LNCaP clone FGC (cell line): ENCODE measurements around the gene AXIN2.

Experiments used
- DNase-seq: peaks from one replicate; pipeline ENCODE4 v3.0.0-alpha.2; 2011; ENCODE audit warnings: low read depth
- H3K4me3 ChIP-seq: 2 replicates; pipeline ENCODE4 v1.5.1; 2011; ENCODE audit warnings: mild to moderate bottlenecking, low read depth, low read length, control low read depth
- TF ChIP-seq, protein P1 (sequence below): IDR thresholded peaks from 2 replicates; pipeline ENCODE4 v1.5.1; 2012; ENCODE audit warnings: mild to moderate bottlenecking; ENCODE audit not compliant: control insufficient read depth, insufficient read depth; ENCODE audit errors: extremely low read depth

Gene AXIN2

DNA sequence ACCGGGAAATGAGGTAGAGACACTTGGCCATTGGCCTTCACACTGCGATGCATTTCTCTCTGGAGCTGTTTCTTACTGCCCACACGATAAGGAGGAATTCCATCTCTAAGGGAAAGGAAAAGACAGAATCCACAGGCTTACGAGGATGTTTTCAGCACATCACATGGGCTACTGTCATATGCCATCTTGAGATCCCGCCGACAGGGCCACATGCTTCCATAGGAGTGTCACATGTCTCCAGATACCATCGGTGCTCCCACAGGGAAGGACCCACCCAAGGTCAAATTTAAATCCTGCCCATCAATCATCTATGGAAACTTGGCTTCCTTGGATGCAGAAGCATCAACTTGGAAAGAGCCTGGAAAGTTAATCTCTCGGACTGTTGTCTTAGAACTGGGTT lies 20.0 kb downstream of the AXIN2 start:
- no peak overlapping the region for H3K4me3 ChIP-seq
- DNase-seq: no peak
- TF ChIP-seq, protein P1, sequence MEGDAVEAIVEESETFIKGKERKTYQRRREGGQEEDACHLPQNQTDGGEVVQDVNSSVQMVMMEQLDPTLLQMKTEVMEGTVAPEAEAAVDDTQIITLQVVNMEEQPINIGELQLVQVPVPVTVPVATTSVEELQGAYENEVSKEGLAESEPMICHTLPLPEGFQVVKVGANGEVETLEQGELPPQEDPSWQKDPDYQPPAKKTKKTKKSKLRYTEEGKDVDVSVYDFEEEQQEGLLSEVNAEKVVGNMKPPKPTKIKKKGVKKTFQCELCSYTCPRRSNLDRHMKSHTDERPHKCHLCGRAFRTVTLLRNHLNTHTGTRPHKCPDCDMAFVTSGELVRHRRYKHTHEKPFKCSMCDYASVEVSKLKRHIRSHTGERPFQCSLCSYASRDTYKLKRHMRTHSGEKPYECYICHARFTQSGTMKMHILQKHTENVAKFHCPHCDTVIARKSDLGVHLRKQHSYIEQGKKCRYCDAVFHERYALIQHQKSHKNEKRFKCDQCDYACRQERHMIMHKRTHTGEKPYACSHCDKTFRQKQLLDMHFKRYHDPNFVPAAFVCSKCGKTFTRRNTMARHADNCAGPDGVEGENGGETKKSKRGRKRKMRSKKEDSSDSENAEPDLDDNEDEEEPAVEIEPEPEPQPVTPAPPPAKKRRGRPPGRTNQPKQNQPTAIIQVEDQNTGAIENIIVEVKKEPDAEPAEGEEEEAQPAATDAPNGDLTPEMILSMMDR: no peak

DNA sequence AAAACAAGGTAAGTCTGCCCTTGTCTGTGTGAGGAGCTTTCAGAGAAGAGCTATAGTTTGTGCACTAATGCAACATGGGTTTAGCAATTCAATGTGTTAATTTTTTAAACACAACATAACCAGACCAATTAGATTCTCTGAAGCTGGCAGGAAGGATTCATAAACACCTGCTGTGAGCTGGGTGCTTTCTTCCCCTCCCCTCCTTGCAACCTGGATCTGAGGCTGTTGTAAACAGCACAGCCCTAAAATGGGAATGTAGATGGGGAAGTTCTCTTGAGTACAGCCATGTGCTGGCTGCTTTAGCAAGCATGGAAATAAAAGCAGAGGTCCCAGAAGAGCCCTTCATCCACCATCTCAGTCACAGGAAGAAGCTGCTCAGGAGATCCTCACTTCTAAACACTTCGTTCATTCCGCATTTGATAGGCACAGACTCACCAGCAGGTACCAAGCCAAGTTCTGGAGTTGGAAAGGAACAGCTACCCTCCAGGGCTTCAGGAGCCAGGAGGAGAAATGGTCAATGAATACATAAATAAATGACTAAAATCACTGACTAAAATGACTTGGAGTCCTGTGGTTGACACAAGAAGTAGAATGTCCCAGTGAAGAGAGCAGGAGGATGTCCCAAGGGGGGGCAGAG lies 21.7 kb downstream of the AXIN2 start:
- DNase-seq: no peak
- no peak overlapping the region for H3K4me3 ChIP-seq
- TF ChIP-seq, protein P1: no peak

GRCh38 chr17:65538675-65539529 lies 22.5 kb downstream of the AXIN2 start:
- TF ChIP-seq, protein P1: no peak
- no peak for DNase-seq
- no peak overlapping the region for H3K4me3 ChIP-seq

DNA sequence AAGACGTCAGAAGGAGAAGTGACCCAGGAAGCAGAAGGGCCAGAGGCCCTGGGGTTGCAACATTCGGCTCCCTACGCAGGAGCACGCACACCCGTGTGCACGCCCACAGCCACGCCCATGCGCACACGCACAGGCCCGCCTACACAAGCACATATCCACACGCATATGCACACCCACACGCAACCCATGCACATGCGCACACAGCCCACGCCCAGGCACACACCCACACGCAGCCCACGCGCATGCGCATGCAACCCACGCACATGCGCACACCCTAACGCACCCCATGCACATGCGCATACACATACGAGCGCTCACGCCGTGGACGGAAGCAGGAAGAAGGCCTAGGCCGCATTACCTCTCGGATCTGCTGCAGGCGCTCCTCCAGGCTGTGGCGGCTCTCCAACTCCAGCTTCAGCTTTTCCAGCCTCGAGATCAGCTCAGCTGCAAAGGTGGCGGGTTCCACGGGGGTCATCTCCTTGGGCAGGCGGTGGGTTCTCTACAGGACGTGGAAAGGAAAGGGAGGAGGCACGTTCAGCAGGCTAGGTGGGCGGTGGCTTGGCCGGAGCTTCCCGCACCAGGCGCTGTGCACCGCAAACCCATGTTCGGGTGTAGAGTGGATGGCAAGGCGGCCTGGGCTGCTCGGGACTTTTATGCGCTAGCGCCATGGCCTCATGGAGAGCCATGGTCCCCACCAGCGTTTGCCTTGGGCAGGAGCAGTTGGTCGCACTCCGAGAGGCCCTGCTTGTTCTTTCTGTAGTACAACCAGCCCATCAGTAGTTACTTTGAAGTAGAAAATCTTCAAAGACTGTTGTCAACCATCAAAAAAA lies 23.4 kb downstream of the AXIN2 start:
- H3K4me3 ChIP-seq: no peak overlapping the region
- TF ChIP-seq, protein P1: no peak
- no peak for DNase-seq

DNA sequence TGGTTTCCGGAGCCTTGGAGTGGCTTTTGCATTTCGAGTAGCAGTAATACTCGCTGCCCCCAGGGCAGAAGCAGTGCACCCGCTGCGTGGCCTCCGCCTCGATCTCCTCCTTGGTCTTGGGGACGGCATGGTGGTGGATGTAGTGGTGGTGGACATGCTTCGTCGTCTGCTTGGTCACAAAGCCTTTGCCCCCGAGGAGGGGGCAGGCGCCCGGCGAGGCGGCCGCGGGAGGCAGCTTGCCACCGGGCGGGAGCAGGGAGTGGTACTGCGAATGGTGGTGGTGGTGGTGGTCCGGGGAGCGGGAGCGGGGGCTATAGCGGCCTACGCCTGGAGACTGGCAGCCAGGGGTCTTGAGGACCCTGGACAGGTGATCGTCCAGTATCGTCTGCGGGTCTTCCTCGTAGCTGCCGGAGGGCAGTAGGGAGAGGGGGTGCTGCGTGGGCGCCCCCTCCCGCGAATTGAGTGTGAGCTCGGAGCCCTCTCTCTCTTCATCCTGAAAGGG lies 24.1 kb downstream of the AXIN2 start:
- H3K4me3 ChIP-seq: no peak overlapping the region
- no peak for DNase-seq
- TF ChIP-seq, protein P1: no peak

GRCh38 chr17:65536573-65537342 lies 24.7 kb downstream of the AXIN2 start:
- TF ChIP-seq, protein P1: no peak
- H3K4me3 ChIP-seq: no peak overlapping the region
- no peak for DNase-seq
